GM21737 (cell line): ENCODE results near the gene DENND10.
"Not testable (repeated sequence)": the region's sequence is repeated elsewhere in the genome, so short reads cannot be mapped to it uniquely, and the experiment has no call there.

Experiments used
- ATAC-seq: cut with Tn5 transposase; IDR thresholded peaks from one replicate; pipeline ENCODE4 v1.9.1; 2021; ENCODE audit warnings: mild to moderate bottlenecking, moderate library complexity; ENCODE audit not compliant: unreplicated experiment

DENND10 gene

DNA sequence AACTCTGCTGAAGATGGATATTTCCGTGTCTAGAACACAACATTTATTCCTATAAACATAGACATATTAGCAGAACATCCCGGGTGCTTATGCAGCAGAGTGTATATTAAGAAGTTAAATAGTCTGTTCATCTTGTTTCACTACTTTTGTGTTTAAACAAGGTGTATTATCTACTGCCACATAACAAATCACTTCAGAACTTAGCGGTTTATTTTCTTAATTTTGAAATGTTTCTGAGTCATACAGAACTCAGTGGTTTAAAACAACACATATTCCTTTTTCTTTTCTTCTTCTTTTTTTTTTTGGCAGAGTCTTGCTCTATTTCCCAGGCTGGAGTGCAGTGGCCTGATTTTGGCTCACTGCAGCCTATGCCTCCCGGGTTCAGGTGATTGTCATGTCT lies 25.8 kb downstream of the DENND10 start:
- ATAC-seq: no peak

DNA sequence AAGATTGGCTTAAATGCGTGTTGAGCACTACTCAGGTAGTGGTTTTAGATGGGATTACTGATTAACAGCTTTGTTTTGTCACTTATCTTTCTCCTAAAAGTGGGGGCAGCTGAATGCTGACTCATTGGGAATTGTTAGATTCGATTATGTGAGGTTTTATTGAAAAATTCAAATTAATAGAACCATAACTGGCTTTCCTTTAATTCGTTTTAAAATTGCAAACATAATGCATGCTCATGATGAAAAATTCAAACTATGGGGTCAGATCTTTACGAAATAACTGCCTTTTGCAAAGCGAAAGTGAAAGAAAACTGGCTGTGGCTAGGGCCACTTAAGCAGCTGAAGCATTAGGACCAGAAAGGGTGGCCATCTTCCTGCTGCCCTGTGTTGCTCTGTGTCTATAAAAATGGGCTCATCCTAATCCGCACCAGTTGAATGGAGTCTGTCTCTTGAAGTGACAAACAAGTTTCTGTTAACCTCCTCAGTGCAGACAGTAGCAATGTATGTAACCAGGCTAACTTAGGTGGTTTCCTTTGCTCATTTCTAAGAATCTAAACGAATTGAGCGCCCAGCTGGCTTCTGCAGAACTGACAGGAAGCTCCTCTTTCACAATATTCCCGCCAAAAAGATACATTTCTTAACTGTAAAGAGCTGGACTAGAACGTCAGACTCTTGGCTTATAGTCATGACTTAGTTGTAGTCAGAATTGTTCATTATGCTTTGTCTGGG lies 27.8 kb downstream of the DENND10 start:
- ATAC-seq: no peak

DNA sequence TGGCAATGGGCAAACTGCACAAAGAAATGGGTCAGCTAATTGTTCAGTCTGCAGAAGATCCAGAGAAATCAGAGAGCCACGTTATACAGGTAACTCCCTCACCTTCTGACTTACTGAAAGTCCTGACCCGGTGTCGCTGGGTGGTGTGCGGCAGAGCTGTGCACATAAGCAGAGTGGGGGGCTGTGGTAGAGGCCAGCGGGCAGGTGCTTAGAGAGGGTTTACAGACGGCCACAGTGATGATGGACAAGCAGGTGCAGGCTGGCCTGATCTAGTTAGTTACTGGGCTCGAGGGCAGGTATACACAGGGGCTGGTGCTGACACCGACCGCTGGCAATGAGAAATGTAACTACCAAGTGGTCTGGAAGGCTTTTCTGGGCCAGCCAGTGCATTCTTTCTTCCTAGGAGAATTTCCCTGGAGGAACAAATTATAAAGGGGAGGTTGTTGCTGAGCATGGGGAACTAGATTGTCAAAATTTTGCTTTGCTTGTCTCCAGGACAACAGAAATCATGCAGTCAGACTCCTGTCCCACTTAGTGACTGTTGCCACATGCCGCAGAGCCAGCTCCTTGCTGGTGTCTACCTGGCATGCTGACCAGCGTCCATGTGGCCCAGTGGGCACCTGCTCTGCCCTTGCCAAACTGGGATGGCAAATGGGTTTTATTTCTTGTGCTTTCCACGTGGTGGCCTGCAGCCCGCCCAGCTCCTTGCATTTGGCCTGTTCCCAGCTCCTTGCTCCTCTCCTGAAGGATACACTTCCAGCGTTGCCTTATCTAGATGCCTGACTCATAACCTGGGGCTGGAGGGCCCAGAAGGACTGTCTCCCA lies 28.8 kb downstream of the DENND10 start:
- ATAC-seq: no peak

DNA sequence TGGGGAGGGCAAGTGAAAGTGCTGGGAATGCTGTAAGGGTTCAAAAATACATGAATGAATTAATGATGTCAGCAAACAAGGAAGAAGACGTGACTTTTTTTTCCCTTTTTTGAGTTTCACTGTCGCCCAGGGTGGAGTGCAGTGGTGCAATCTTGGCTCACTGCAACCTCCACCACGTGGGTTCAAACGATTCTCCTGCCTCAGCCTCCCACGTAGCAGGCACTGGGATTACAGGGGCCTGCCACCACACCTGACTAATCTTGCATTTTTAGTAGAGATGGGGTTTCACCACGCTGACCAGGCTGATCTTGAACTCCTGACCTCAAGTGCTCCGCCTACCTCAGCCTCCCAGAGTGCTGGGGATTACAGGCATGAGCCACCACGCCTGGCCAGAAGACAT lies 30.0 kb downstream of the DENND10 start:
- no peak for ATAC-seq

DNA sequence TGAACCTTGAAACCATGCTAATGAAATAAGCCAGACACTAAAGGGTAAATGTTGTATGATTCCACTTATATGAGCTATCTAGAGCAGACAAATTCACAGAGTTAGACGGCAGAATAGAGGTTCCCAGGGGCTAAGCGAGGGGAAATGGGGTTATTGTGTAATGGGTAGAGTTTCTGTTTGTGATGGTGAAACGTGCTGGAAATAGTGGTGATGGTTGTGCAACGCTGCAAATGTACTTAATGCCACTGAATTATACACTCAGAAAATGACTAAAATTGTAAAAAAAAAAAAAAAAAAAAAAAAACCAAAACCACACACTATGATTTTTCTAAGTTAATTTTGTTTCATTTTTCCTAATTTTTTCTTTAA lies 31.6 kb downstream of the DENND10 start:
- ATAC-seq: no peak

DNA sequence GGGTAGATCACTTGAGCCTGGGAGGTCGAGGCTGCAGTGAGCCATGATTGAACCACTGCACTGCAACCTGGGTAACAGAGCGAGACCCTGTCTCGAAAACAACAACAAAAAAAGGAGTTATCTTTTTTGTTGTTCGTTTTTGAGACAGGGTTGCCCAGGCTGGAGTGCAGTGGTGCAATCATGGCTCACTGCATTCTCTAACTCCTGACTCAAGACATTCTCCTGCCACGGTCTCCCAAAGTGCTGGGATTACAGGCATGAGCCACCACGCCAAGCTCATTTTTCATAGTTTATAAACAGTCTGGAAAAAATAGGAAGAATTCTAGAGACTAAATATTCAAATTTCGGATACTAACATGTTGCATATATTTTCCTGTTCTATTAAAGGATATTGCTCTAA lies 32.2 kb downstream of the DENND10 start:
- ATAC-seq: no peak

DNA sequence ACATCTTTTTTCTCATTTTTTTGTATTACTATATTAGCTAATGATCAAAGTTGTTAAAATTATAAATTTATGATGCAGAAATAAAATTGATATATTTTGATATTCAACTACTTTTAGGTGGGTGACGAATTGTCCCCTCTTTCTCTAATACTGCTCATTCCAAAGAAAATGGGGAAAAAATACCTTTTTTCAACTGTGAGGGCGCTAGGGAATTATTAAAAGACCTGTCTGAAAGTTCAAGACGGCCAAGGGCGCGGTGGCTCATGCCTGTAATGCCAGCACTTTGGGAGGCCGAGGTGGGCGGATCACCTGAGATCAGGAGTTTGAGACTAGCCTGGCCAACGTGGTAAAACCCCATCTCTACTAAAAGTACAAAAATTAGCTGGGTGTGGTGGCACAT lies 34.0 kb downstream of the DENND10 start:
- ATAC-seq: not testable (repeated sequence)

DNA sequence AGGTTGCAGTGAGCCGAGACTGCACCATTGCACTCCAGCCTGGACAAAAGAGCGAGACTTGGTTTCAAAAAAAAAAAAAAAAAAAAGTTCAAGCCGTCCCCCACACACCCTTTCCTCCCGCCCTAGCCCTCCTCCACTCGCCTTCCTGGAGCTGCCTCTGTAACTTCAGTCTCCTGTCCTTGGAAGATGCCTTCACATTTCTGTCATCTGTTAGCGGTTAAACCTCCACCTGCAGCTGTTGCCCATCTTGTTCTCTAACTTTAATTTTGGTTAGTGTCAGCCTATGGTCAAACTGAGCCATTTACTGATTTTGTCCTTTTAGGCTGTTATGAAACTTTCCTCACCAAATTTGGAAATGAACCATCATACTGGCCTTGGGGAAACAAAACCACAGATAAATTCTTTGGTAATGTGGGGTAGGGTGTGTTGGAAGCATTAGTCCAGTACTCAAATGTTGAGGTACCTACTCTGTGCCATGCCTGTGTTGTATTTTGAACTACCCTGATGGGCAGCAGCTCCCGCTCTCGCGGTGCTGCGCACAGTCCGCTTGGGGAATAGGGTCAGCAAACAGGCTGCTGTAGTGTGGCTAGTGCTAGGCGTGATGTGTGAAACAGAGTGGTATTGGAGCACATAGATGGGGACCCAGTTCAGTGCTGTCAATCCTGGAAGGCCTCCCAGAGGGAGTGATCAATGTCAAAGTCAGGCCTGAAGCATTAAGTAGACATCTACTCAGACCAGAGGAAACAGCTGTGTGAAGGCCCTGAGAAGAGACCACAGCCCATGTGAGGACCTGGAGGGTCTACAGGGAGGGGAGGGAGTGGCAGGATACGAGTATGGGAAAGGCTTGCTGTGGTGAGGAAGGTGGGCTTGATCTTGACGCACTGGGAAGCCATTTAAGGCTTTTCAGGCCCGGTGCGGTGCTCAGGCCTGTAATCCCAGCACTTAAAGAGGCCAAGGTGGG lies 34.7 kb downstream of the DENND10 start:
- ATAC-seq: no peak

DNA sequence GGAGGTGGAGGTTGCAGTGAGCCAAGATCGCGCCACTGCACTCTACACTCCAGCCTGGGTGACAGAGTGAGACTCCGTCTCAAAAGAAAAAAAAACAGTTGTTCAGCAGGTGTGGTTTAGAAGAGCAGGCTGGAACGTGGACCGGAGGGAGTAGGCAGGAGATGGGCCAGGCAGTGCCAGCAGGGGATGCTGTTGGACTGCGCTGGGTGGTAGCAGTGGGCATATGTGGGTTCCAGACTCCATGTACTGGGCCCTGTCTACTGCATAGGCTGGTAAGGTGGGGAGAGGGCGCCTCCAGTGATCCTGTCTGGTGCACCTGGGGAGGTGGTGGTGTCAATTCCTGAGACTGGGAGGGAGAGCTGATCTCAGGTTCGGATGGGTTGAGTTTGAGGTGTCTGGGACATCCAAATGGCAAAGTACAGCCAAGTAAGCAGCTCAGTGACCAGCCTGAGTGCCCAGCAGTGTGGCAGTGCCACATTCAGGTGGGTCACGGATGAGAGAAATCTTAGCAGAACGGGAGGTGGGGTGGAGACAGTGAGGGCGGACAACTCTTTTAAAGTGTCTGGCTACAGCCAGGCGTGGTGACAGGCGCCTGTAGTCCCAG lies 35.7 kb downstream of the DENND10 start:
- no peak for ATAC-seq

DNA sequence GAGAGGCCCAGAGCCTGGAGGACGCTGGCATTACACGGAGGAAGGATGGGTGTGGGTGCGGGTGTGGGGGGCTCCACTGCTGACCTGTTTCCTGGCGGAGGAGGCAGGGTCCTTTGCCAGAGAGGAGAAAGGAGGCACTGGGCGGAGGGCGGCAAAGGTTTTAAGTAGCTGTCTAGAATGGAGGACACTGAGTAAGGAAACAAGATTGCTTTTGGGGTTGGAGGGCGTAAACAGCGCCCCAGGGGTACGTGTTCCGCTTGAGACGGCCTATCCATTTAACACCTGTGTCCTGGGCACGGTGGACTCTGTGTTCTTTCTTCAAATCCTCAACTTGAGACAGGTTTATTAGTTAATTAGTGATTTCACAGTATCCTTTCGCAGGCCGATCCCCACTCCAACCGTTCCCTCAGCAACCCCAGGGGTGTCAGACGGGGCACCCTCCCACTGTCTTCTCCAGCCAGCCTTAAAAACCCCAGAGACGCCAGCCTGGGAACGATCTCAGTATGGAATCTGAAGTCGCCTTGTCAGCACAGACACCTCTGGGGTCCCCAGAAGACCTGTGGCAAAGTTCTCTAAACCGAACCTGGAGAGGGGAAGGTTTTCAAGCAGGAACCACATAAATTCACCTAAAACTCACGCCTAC lies 36.8 kb downstream of the DENND10 start:
- ATAC-seq: no peak

DNA sequence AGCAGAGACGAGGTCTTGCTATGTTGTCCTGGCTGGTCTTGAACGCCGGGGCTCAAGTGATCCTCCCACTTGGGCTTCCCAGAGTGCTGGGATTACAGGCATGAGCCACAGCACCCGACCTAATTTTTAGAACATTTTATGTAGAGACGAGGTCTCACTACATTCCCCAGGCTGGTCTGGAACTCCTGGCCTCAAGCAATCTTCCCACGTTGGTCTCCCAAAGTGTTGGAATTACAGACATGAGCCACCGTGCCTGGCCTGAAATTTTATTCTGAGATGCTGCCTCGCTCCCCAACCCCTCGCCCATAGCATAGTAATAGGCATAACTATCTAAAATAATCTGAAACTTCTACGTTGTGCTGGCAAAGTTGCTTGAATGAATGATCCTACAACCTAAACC lies 39.7 kb downstream of the DENND10 start:
- ATAC-seq: no peak

DNA sequence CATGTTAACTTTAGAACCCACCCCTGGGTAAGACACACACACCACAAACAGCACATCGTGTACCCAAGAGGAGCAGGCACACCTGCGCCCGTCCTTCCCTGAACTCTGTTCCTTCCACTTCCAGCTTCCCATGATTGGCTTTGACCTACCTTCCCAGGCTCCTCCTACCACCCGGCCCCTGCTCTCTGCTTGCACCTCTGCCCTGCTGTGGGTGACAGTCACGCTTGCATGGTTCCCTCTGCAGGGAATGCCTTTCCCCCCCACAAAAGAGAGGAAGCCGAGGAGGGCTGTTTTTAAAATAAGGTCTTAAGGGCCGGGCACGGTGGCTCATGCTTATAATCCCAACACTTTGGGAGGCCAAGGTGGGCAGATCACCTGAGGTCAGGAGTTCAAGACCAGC lies 45.2 kb downstream of the DENND10 start:
- ATAC-seq: no peak

DNA sequence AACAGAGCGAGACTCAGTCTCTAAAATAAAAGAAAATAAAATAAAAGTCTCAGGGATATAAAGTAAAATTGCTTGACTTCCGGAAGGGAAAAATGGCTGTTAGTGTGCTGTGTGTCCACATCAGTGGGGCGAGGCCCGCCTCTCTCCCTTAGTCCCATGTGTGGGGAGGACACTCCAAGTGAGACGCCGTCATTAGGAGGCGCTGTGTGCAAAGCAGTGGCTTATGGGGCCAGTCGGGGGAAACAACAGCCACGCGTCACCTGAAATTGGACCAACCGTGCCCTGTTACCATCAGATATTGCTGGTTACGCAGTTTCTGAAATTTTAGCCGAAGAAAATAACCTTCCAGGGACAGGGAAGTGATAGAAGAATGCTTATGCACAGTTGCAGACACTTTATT lies 45.8 kb downstream of the DENND10 start:
- no peak for ATAC-seq

DNA sequence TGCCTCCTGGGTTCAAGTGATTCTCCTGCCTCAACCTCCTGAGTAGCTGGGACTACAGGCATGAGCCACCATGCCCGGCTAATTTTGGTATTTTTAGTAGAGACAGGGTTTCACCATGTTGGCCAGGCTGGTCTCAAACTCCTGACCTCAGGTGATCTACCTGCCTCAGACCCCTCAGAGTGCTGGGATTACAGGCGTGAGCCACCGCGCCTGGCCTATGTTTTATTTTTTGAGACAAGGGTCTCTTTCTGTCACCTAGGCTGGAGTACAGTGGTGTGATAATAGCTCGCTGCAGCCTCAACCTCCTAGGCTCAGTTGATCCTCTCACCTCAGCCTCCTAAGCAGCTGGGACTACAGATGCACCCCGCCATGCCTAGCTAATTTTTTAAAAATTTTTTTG lies 47.7 kb downstream of the DENND10 start:
- ATAC-seq: not testable (repeated sequence)

DNA sequence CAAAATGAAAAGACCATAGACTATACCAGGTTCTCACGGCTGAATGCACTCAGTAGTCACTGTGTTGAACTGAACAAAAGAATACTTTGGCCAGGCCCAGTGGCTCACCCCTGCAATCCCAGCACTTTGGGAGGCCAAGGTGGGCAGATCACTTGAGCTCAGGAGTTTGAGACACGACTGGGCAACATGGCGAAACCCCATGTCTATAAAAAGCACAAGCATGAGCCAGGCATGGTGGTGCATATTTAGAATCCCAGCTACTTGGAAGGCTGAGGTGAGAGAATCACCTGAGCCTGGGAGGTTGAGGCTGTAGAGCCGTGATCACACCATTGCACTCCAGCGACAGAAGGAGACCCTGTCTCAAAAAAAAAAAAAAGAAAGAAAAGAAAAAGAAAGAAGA lies 49.1 kb downstream of the DENND10 start:
- no peak for ATAC-seq

DNA sequence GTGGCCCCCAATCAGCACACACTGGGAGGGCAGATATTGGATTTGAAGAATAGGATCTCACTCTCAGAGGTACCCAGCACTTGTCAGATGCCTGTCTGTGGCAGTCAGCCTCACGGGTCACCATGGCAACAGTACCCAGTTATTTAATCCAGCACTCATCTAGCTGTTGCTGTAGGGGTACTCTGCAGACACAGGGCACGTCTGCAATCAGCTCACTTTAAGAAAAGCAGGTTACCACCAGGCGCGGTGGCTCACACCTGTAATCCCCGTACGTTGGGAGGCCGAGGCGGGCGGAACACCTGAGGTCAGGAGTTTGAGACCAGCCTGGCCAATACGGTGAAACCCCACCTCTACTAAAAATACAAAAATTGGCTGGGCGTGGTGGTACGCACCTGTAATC lies 49.7 kb downstream of the DENND10 start:
- ATAC-seq: no peak

DNA sequence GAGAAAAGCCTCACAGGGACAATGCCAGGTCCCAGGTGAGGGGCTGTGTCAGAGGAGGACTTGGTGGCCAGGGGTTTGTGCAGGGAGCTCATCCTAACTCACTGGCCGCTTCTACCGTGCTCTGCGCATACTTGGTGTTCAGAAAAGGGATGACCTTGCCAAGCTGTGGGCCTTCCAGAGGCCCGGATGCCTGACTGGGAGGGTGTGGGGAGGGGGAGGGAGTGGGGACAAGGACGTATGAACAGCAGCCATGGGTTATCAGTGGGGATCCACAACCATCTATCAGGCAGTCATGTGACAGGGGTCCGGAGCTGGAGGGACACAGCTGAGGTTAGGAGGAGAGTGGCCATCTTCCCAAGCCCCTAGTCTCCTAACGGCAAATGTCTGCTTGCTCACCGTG lies 55.4 kb downstream of the DENND10 start:
- no peak for ATAC-seq

DNA sequence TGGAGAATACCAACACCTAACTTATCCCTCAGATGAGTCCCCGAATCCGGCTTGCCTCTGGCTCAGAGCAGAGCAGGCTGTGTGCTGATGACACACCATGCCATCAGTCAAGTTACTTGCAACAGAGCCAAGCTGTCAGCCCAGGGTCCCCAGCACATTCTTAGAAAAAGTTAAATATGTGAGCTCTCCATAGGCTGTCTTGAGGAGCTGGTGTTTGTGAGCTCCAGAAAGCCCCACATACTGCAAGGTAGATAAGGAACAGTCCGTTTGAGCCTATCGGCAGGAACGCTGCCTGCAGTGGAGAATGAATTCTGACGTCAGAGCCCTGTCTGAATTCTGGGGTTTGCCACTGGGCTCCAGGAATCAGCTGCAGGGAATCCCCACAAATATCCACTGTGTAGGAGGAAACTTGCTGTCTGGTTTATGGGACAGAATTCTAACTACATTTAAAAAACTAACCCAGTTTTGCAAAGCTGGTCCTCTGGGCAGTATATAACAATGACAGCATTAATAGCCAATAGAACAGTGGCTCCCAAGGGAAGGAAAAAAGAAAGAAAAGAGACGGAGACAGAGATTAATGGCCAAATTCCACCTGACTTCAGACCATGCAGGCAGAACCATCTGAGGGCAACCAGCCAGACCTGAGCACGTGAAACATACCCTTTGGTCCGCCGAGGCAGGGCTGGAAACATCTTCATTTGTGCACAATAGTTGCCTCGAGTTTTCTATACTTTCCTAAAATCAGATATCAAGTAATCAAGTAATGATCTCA lies 58.0 kb downstream of the DENND10 start:
- ATAC-seq: no peak

DNA sequence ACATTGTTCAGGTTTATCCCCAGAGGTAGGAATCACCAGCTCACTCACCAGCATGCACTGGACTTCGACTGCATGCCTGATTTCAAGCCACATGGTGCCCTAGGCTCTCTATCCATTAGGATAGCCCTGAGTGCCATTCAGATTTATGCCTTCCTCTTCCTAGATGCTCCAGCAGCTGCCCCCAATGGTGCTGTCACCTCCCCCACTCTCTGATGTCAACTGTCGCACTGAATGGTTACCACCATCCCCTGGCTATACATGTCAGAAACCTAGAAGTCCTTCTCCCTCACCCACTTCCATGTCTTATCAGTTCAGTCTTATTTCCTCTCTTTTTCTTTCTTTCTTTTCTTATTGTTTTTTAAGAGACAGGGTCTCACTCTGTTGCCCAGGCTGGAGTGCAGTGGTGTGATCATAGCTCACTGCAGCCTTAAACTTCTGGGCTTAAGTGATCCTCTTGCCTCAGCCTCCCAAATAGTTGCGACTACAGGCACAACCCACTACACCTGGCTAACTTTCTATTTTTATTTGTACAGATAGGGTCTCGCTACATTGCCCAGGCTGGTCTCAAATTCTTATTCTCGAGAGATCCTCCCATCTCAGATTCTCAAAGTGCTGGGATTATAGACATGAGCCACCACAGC lies 58.7 kb downstream of the DENND10 start:
- no peak for ATAC-seq
